ENCODE results near the gene DCTN4. TPM values are rescaled to one million over a fixed set of nuclear protein-coding genes. Genes with fewer than 3 reads are reported as not detected.
"Not testable (repeated sequence)": the region's sequence is repeated elsewhere in the genome, so short reads cannot be mapped to it uniquely, and the experiment has no call there.

Gene DCTN4
- total RNA-seq (100 to 1,000 TPM in 1 of 2 donors, 10 to 100 TPM in 1; 63.7 to 111 TPM), polyA plus RNA-seq (ENCODE audit: insufficient read length in 2 of 2) (100 to 1,000 TPM in 1 of 2 donors, 10 to 100 TPM in 1; 89.0 to 107 TPM)
- long read RNA-seq, donor 1, full-length matches to known transcripts = 17 of 17 reads
- long read RNA-seq, donor 1, partial matches to known transcripts = 0 of 17 reads
- long read RNA-seq, donor 1, other reads (novel, unspliced or antisense) = 0 of 17 reads
- long read RNA-seq, donor 2, full-length matches to known transcripts = 6 of 6 reads
- long read RNA-seq, donor 2, partial matches to known transcripts = 0 of 6 reads
- long read RNA-seq, donor 2, other reads (novel, unspliced or antisense) = 0 of 6 reads
- long read RNA-seq, donor 3, full-length matches to known transcripts = 10 of 10 reads
- long read RNA-seq, donor 3, partial matches to known transcripts = 0 of 10 reads
- long read RNA-seq, donor 3, other reads (novel, unspliced or antisense) = 0 of 10 reads
- long read RNA-seq, donor 4, full-length matches to known transcripts = 4 of 10 reads
- long read RNA-seq, donor 4, partial matches to known transcripts = 6 of 10 reads
- long read RNA-seq, donor 4, other reads (novel, unspliced or antisense) = 0 of 10 reads

DNA sequence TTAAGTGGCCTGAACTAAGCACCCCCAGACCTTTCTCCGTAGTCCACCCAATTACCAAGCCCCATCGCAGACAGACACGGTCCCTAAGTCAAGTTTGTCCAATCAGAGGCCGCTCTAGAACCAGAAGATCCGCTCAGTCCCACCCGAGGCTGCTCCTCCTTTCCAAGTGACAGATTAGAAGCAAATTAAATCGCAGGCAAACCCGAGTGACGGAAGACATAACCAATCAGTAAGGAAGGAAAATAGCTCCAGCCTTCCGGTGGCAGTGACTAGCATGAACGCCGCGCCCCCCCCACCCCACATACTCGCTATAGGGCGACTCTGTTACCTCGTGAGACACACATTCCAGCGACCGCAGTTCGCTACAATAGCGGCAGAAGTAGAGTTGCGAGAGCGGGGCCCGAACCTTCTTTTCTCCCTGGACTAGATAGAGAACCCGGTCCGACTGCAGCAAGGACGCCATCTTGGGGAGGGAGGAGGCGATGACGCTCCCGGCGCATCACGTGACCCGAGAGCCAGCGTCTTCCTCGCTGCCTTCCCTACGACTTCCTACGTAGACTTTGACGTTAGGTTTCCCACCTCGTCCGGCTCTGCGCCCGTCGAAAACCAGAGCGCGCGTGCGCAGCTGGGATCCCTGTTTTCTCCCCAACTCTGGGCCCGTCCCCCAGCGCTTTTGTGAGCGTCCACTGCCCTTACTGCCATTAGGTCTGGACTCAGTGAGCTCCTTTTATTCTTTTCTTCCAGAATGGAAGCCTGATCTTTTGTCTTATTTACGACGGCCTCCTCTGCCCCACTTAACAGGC, at the start of gene DCTN4:
Gene DCTN4, minus strand, starts transcription at position 487 of the 803 bp plus-strand sequence. Its CDS starts 24 bp downstream, at position 463.
- H3K4me3 ChIP-seq (ENCODE audit: low read depth, low read length) = peak within 1 kb of the TSS; percentile 88
- no peaks in the 10 kb centered on the region for H3K9me3 ChIP-seq (ENCODE audit: control insufficient read depth, insufficient read depth, low read length)
- no peaks in the 10 kb centered on the region for H3K4me1 ChIP-seq (ENCODE audit: control insufficient read depth, insufficient read depth, low read length)
- peak; percentile 95 to 99 (median 97) for DNase-seq (ENCODE audit: low read depth in 4 of 6, low spot score in 6 of 6)
- H3K27ac ChIP-seq (ENCODE audit: low read depth, low read length) = peak within 1 kb of the TSS; percentile 99
- peaks cover 12% of the 10 kb centered on the region for H3K36me3 ChIP-seq (ENCODE audit: control insufficient read depth, insufficient read depth, low read length)
- no peaks in the 10 kb centered on the region for H3K27me3 ChIP-seq (ENCODE audit: control insufficient read depth, insufficient read depth, low read length)
- WGBS (ENCODE audit: insufficient coverage) = under 1% methylated on average over 51 of the region's 51 CpGs

DNA sequence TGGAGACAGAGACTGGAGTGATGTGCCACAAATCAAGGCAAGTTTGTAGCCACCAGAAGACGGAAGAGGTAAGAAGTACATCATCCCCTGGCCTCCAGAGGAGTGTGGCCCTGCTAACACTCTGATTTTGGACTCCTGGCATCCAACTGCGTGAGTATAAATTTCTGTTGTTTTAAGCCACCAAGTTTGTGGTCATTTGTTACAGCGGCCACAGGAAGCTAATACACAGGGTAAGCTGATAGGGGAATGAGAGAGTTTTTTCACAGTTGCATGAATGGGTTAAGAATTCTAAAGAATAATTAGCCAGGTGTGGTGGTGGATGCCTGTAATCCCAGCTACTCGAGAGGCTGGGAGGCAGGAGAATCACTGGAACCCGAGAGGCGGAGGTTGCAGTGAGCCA, 45.6 kb upstream of the DCTN4 start:
- Histone ChIP-seq H3K4me1 (ENCODE audit: control insufficient read depth, insufficient read depth, low read length) (no peaks in the 10 kb centered on the region), H3K36me3 (ENCODE audit: control insufficient read depth, insufficient read depth, low read length) (no peaks in the 10 kb centered on the region), H3K27me3 (ENCODE audit: control insufficient read depth, insufficient read depth, low read length) (no peaks in the 10 kb centered on the region), H3K4me3 (ENCODE audit: low read depth, low read length) (no peak overlapping the region), H3K27ac (ENCODE audit: low read depth, low read length) (no peak overlapping the region), H3K9me3 (ENCODE audit: control insufficient read depth, insufficient read depth, low read length) (no peaks in the 10 kb centered on the region)
- 89% methylated on average over 6 of the region's 6 CpGs for WGBS (ENCODE audit: insufficient coverage)
- DNase-seq (ENCODE audit: low read depth in 4 of 6, low spot score in 6 of 6) = no peak

DNA sequence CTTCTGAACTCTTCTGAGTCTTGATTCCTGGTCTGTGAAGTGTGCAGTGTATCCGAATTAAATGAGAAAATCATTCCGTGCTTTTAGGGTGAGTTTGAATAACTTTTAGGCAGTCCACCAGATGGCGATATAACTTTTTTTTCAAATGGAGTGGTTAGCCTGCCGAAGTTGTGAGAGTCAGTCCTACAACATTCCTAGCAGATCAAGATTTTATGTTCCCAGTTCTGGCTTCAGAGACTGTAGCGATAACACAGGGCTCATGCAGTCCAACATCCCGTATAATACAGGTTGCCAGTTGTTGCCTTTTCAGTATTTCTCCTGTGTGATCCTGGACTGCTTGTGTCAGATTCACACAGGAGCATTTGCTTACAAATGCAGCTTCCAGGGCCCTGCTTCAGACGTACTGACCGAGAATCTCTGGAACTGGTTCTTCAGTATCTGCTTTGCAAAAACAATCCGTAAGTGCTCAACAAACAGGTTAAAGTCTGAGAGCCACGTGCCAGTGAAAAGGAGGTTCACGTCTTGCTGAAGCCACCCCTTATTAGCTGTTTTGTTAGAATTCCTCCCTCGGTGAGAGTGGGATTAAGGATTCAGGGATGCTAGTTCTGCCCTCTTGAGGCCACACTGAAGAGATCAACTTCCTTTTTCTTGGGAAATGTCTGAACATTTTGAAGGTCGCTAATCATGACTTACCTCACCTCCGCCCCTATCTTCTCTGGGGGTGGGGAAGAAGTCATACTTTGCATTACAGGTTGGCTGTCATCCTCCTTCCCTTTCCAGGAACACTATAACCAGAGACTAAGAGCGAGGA, 42.5 kb upstream of the DCTN4 start:
- H3K4me1 ChIP-seq (ENCODE audit: control insufficient read depth, insufficient read depth, low read length) = no peaks in the 10 kb centered on the region
- WGBS (ENCODE audit: insufficient coverage) = no CpG with 5 or more reads among the region's 15 CpGs
- no peaks in the 10 kb centered on the region for H3K9me3 ChIP-seq (ENCODE audit: control insufficient read depth, insufficient read depth, low read length)
- no peaks in the 10 kb centered on the region for H3K27me3 ChIP-seq (ENCODE audit: control insufficient read depth, insufficient read depth, low read length)
- DNase-seq (ENCODE audit: low read depth in 4 of 6, low spot score in 6 of 6) = peak in 5 of 6 donors; percentile 37 to 91 (median 79)
- no peaks in the 10 kb centered on the region for H3K36me3 ChIP-seq (ENCODE audit: control insufficient read depth, insufficient read depth, low read length)
- H3K4me3 ChIP-seq (ENCODE audit: low read depth, low read length) = peak overlapping the region; percentile 50
- peak overlapping the region; percentile 67 for H3K27ac ChIP-seq (ENCODE audit: low read depth, low read length)

DNA sequence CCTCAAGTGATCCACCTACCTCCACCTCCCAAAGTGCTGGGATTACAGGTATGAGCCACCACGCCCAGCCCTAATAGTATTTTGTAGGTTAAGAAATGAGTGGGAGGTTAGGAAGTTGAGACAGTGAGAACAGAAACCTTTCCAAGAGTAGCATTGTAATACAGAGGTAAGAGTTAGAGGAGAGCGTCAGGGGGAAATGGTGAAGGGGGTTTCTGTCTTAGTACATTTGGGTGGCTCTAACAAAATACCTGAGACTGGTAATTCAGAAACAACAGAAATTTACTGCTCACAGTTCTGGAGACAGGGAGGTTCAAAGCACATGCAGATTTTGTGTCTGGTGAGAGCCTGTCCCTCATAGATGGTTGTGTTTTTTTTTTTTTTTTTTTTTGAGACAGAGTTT, 38.6 kb upstream of the DCTN4 start:
- H3K27me3 ChIP-seq (ENCODE audit: control insufficient read depth, insufficient read depth, low read length) = no peaks in the 10 kb centered on the region
- WGBS (ENCODE audit: insufficient coverage) = 100% methylated on average over 1 of the region's 2 CpGs
- no peaks in the 10 kb centered on the region for H3K9me3 ChIP-seq (ENCODE audit: control insufficient read depth, insufficient read depth, low read length)
- no peak overlapping the region for H3K27ac ChIP-seq (ENCODE audit: low read depth, low read length)
- H3K4me3 ChIP-seq (ENCODE audit: low read depth, low read length) = no peak overlapping the region
- H3K4me1 ChIP-seq (ENCODE audit: control insufficient read depth, insufficient read depth, low read length) = no peaks in the 10 kb centered on the region
- DNase-seq (ENCODE audit: low read depth in 4 of 6, low spot score in 6 of 6) = no peak
- H3K36me3 ChIP-seq (ENCODE audit: control insufficient read depth, insufficient read depth, low read length) = peaks cover 4% of the 10 kb centered on the region

DNA sequence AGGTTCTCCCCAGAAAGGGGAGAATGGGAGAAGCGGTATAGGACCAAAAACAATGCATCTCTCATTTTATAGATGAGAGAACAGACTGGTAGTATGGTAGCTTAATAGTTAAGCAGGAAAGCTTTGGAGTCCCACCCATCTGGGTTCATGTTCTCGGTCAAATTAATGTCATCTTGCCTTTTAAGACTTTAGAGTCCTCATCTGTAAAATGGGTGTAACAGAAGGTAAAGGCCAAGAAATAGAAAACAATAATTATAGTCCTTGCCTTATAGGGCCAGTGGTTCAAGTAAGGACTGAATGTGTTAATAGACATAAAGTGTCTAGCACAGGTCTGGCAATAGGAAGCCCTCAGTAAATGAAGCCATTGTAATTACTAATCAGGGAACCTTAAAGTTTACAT, 36.1 kb upstream of the DCTN4 start:
- H3K9me3 ChIP-seq (ENCODE audit: control insufficient read depth, insufficient read depth, low read length) = no peaks in the 10 kb centered on the region
- no peak for DNase-seq (ENCODE audit: low read depth in 4 of 6, low spot score in 6 of 6)
- H3K27me3 ChIP-seq (ENCODE audit: control insufficient read depth, insufficient read depth, low read length) = no peaks in the 10 kb centered on the region
- H3K4me1 ChIP-seq (ENCODE audit: control insufficient read depth, insufficient read depth, low read length) = no peaks in the 10 kb centered on the region
- H3K4me3 ChIP-seq (ENCODE audit: low read depth, low read length) = no peak overlapping the region
- H3K27ac ChIP-seq (ENCODE audit: low read depth, low read length) = no peak overlapping the region
- WGBS (ENCODE audit: insufficient coverage) = no CpG with 5 or more reads among the region's 2 CpGs
- peaks cover 4% of the 10 kb centered on the region for H3K36me3 ChIP-seq (ENCODE audit: control insufficient read depth, insufficient read depth, low read length)

- not testable (repeated sequence) for H3K4me1 ChIP-seq (ENCODE audit: control insufficient read depth, insufficient read depth, low read length); H3K27ac ChIP-seq (ENCODE audit: low read depth, low read length); H3K9me3 ChIP-seq (ENCODE audit: control insufficient read depth, insufficient read depth, low read length); DNase-seq (ENCODE audit: low read depth in 4 of 6, low spot score in 6 of 6); H3K4me3 ChIP-seq (ENCODE audit: low read depth, low read length); H3K27me3 ChIP-seq (ENCODE audit: control insufficient read depth, insufficient read depth, low read length); H3K36me3 ChIP-seq (ENCODE audit: control insufficient read depth, insufficient read depth, low read length)
- 86% methylated on average over 1 of the region's 2 CpGs for whole genome bisulfite sequencing (ENCODE audit: insufficient coverage)
Measured at GRCh38 chr5:150793423-150793888, 34.6 kb upstream of the DCTN4 start.

- Histone ChIP-seq H3K4me3 (ENCODE audit: low read depth, low read length) (no peak overlapping the region), H3K27me3 (ENCODE audit: control insufficient read depth, insufficient read depth, low read length) (no peaks in the 10 kb centered on the region), H3K27ac (ENCODE audit: low read depth, low read length) (no peak overlapping the region), H3K9me3 (ENCODE audit: control insufficient read depth, insufficient read depth, low read length) (no peaks in the 10 kb centered on the region), H3K36me3 (ENCODE audit: control insufficient read depth, insufficient read depth, low read length) (peaks cover 4% of the 10 kb centered on the region), H3K4me1 (ENCODE audit: control insufficient read depth, insufficient read depth, low read length) (no peaks in the 10 kb centered on the region)
- DNase-seq (ENCODE audit: low read depth in 4 of 6, low spot score in 6 of 6) = no peak
Measured at GRCh38 chr5:150791536-150791935, 32.7 kb upstream of the DCTN4 start.

GRCh38 chr5:150789943-150790611, 31.3 kb upstream of the DCTN4 start:
- DNase-seq (ENCODE audit: low read depth in 4 of 6, low spot score in 6 of 6) = peak in 1 of 6 donors; percentile 17
- no peaks in the 10 kb centered on the region for H3K36me3 ChIP-seq (ENCODE audit: control insufficient read depth, insufficient read depth, low read length)
- 48% methylated on average over 5 of the region's 7 CpGs for WGBS (ENCODE audit: insufficient coverage)
- no peaks in the 10 kb centered on the region for H3K9me3 ChIP-seq (ENCODE audit: control insufficient read depth, insufficient read depth, low read length)
- no peak overlapping the region for H3K4me3 ChIP-seq (ENCODE audit: low read depth, low read length)
- H3K27ac ChIP-seq (ENCODE audit: low read depth, low read length) = no peak overlapping the region
- no peaks in the 10 kb centered on the region for H3K27me3 ChIP-seq (ENCODE audit: control insufficient read depth, insufficient read depth, low read length)
- no peaks in the 10 kb centered on the region for H3K4me1 ChIP-seq (ENCODE audit: control insufficient read depth, insufficient read depth, low read length)
